RWPE2 (cell line): ENCODE data around the gene SGMS1.

ENCODE experiments used
- ATAC-seq: fragments of 200-7000 bp; cut with Tn5 transposase; 3 replicates; pipeline ENCODE4 v1.9.1; 2021; ENCODE audit warnings: low read depth
- DNase-seq: peaks from one replicate; pipeline ENCODE4 v3.0.0-alpha.2; 2020; ENCODE audit warnings: low spot score
- H3K27ac ChIP-seq: fragments of 450-650 bp; 2 replicates; pipeline ENCODE4 v1.5.1; 2017; ENCODE audit warnings: mild to moderate bottlenecking; ENCODE audit not compliant: poor library complexity, severe bottlenecking
- H3K27me3 ChIP-seq: fragments of 250-450 bp; sonication (Bioruptor Pico); 2 replicates; pipeline ENCODE4 v1.5.1; 2021; ENCODE audit warnings: mild to moderate bottlenecking, moderate library complexity; ENCODE audit not compliant: insufficient read depth, poor library complexity, severe bottlenecking
- H3K36me3 ChIP-seq: fragments of 250-450 bp; sonication (Bioruptor Pico); 2 replicates; pipeline ENCODE4 v1.5.1; 2020; ENCODE audit warnings: low read depth, mild to moderate bottlenecking, moderate library complexity
- H3K4me1 ChIP-seq: fragments of 250-450 bp; sonication (Bioruptor Pico); 2 replicates; pipeline ENCODE4 v1.5.1; 2021; ENCODE audit warnings: mild to moderate bottlenecking, moderate library complexity; ENCODE audit not compliant: insufficient read depth, poor library complexity, severe bottlenecking
- H3K4me3 ChIP-seq: fragments of 250-450 bp; sonication (Bioruptor Pico); 2 replicates; pipeline ENCODE4 v1.5.1; 2021; ENCODE audit warnings: mild to moderate bottlenecking, moderate library complexity; ENCODE audit not compliant: severe bottlenecking
- H3K9me3 ChIP-seq: fragments of 250-450 bp; sonication (Bioruptor Pico); 2 replicates; pipeline ENCODE4 v1.5.1; 2021; ENCODE audit warnings: mild to moderate bottlenecking, moderate library complexity; ENCODE audit not compliant: severe bottlenecking
- TF ChIP-seq, protein P1 (sequence below): fragments of 450-650 bp; IDR thresholded peaks from one replicate; pipeline ENCODE4 v1.5.1; 2017; ENCODE audit warnings: mild to moderate bottlenecking, moderate library complexity; ENCODE audit not compliant: poor library complexity, severe bottlenecking

Gene SGMS1

DNA sequence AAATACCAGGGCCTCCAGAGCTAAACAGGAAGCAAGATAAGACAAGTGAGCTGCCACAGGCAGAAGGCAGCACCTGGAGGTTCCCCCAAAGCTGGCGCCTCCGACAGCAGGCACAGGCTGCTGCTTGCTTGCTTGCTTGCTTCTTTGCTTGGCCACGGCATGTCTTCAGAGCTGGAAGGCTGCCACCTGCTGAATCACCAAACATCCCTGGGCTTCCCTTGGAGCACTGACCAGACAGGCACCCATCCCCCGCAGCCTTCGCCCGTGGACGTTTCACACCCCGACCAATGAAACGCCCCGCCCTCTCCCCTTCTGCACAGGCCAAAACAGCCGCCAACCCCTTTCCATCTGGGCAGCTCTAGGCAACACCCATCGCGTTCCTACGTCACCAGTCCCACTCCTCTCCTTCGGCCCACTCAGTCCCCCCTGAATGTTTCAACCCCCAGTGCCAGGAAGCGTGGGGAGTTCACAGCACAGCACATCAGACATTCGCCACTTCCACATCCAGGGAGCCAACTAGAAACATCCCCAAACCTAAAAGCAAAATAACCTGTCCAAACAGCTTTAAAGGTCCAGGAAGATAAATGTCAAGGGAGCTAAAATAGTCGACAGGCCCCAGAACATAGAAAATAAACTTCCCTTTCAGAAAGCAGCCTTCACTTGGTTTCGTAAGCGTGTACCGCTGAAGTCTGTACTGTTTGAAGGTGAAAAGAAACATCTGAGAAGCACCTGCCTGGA lies 1.6 kb downstream of the SGMS1 start:
- H3K27me3 ChIP-seq: no peaks in the 10 kb centered on the region
- TF ChIP-seq, protein P1, sequence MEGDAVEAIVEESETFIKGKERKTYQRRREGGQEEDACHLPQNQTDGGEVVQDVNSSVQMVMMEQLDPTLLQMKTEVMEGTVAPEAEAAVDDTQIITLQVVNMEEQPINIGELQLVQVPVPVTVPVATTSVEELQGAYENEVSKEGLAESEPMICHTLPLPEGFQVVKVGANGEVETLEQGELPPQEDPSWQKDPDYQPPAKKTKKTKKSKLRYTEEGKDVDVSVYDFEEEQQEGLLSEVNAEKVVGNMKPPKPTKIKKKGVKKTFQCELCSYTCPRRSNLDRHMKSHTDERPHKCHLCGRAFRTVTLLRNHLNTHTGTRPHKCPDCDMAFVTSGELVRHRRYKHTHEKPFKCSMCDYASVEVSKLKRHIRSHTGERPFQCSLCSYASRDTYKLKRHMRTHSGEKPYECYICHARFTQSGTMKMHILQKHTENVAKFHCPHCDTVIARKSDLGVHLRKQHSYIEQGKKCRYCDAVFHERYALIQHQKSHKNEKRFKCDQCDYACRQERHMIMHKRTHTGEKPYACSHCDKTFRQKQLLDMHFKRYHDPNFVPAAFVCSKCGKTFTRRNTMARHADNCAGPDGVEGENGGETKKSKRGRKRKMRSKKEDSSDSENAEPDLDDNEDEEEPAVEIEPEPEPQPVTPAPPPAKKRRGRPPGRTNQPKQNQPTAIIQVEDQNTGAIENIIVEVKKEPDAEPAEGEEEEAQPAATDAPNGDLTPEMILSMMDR: peak; percentile 27
- DNase-seq: peak; percentile 94
- ATAC-seq: peak; percentile 57
- H3K4me1 ChIP-seq: peaks cover 20% of the 10 kb centered on the region
- H3K4me3 ChIP-seq: peak overlapping the region; percentile 59
- no peaks in the 10 kb centered on the region for H3K9me3 ChIP-seq
- no peaks in the 10 kb centered on the region for H3K36me3 ChIP-seq
- peak overlapping the region; percentile 85 for H3K27ac ChIP-seq

DNA sequence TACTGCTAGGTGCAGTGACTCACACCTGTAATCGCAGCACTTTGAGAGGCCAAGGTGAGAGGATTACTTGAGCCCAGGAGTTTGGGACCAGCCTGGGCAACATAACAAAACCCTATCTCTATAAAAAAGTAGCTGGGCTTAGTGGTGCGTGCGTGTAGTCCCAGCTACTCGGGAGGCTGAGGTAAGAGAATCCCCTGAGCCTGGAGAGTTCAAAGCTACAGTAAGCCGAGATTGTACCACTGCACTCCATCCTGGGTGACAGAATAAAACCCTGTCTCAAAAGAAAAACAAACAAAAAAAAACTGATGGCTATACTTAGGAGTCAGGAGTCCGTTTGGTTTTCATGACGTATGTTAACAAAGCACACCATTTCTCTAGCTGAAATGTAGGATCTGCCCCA lies 2.9 kb downstream of the SGMS1 start:
- peak overlapping the region; percentile 85 for H3K27ac ChIP-seq
- H3K9me3 ChIP-seq: no peaks in the 10 kb centered on the region
- H3K4me1 ChIP-seq: peaks cover 18% of the 10 kb centered on the region
- H3K4me3 ChIP-seq: no peak overlapping the region
- H3K27me3 ChIP-seq: no peaks in the 10 kb centered on the region
- no peaks in the 10 kb centered on the region for H3K36me3 ChIP-seq
- ATAC-seq (no peak), DNase-seq (no peak)
- TF ChIP-seq, protein P1: no peak

DNA sequence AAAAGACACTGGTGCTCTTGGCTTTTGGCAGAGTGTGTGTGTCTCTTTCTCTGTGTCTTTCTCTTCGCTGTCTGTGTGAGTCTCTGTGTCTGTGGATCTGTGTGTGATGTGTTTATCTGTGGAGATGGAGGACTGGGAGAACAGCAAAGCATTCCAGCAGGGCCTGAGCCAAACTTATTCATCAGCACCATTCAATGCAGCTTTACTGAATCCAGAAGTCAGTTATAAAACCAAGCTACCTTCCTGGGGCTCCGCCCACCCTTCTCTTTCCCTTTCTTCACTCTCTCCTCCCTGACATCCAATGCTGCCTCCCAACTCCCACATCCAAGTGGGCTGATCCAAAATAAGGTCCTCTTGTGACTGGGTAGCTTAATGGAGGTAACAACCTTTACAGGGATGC lies 3.9 kb downstream of the SGMS1 start:
- Histone ChIP-seq H3K4me1 (peaks cover 16% of the 10 kb centered on the region), H3K9me3 (no peaks in the 10 kb centered on the region), H3K27ac (no peak overlapping the region), H3K27me3 (no peaks in the 10 kb centered on the region), H3K4me3 (no peak overlapping the region), H3K36me3 (no peaks in the 10 kb centered on the region)
- TF ChIP-seq, protein P1: no peak
- DNase-seq (no peak), ATAC-seq (no peak)

DNA sequence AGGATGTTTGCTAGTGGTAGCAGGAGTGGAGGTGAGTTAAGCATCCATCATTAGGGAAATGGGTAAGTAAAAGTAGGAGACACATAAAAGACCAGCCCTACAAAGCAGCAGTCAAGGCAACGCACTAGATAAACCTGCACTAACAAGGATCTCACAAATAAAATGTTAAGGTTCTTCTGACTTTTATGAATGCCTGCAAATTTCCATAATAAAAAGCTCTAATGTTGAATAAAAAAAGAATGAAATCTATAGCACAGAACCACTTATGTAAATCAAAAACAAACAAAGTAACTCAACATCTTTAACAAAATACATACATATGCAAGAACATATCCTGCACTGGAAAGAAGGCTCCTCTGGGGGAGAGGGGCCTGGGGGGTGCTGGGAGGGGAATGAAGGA lies 4.6 kb downstream of the SGMS1 start:
- DNase-seq (no peak), ATAC-seq (no peak)
- Histone ChIP-seq H3K4me3 (no peak overlapping the region), H3K27me3 (no peaks in the 10 kb centered on the region), H3K27ac (no peak overlapping the region), H3K4me1 (peaks cover 16% of the 10 kb centered on the region), H3K9me3 (no peaks in the 10 kb centered on the region), H3K36me3 (no peaks in the 10 kb centered on the region)
- TF ChIP-seq, protein P1: no peak

DNA sequence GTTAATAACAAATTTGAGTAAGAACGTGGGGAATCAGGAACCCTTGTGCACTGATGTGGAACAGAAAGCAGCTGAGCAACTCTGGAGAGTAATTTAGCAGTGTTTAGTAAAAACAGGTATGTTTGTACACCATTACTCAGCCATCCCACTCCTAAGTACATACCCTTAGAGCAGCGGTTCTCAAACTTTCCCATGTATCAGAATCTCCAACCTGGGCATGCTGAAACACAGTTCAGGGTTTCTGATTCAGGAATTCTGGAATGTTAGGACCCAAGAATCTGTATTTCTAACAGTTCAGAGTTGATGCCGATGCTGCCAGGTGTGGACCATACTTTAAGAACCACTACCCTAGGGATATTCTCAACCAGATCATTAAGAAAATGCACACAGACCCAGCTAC lies 5.1 kb downstream of the SGMS1 start:
- Histone ChIP-seq H3K27ac (no peak overlapping the region), H3K4me3 (no peak overlapping the region), H3K9me3 (no peaks in the 10 kb centered on the region), H3K27me3 (no peaks in the 10 kb centered on the region), H3K4me1 (peaks cover 16% of the 10 kb centered on the region), H3K36me3 (no peaks in the 10 kb centered on the region)
- TF ChIP-seq, protein P1: no peak
- DNase-seq: no peak
- ATAC-seq: peak; percentile 9; the same call in 1 of the 3 replicates
